NCI-H446 (cell line): Measurements from ENCODE around the gene KYAT1.

Experiments
- DNase-seq, 2 experiments: peaks; one replicate each; lab custom pipeline; 2025; lab: John Stamatoyannopoulos, UW

KYAT1 gene

DNA sequence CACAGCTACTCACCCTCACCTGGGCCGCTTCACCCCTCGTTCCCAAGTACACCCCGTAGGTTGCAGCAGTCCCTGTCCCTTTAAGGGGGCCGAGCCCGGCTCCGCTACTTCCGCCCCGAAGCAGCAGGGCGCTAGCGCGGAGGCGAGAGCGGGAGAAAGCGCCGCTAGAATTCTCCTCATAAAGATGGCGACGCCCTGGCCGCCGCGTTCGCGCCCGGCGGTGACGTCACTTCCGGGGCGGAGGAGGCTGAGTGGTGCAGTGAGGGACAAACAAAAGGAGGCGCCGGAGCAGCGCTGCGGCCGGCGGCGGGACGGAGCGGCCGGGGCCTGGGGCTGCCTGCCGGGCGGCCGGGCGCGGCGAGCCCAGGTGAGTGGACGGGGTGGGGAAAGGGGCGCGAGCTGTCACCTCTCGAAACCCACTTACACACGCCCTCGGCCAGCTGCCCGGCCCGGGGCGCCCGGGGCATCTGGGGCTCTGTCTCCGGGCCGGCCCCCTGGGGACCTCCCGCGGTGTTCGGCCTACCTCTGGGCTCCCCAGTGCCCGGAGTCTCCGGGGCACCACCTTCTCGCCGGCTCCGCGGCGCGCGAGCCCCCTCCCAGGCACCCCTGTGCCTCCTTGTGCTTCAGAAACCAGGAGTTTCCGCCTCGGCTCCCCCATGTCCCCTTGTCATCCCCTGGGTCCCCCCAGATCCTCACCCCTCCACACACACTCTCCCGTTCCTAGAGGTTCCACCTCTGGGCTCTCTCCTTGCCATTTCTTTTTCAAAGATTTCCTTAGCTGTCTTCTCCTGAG is at the start of gene KYAT1, which contains the start of gene LRRC8A:
TSS of gene KYAT1 (minus strand) at position 67 of the 793 bp plus-strand sequence. CDS start 36,545 bp downstream, outside the sequence.
TSS of gene LRRC8A (plus strand) at position 250 of the 793 bp plus-strand sequence. CDS start 25,032 bp downstream, outside the sequence.
- DNase-seq = peak; percentile 79 to 92

GRCh38 chr9:128929560-128929959 is 47.8 kb upstream of the KYAT1 start:
- DNase-seq = no peak

- DNase-seq = no peak
Observed at GRCh38 chr9:128928624-128929023, 46.9 kb upstream of the KYAT1 start.

GRCh38 chr9:128927731-128928411 is 46.1 kb upstream of the KYAT1 start:
- DNase-seq = peak in 1 of 2 experiments; percentile 45

GRCh38 chr9:128923493-128923883 is 41.7 kb upstream of the KYAT1 start:
- DNase-seq = no peak

GRCh38 chr9:128921881-128922763 is 40.4 kb upstream of the KYAT1 start:
- DNase-seq = no peak

GRCh38 chr9:128920381-128921058 is 38.8 kb upstream of the KYAT1 start, which contains the start of gene PHYHD1:
TSS of gene PHYHD1 (plus strand) at chr9:128920982. CDS start at chr9:128922324, 1,342 bp downstream.
- DNase-seq = peak; percentile 3 to 72

DNA sequence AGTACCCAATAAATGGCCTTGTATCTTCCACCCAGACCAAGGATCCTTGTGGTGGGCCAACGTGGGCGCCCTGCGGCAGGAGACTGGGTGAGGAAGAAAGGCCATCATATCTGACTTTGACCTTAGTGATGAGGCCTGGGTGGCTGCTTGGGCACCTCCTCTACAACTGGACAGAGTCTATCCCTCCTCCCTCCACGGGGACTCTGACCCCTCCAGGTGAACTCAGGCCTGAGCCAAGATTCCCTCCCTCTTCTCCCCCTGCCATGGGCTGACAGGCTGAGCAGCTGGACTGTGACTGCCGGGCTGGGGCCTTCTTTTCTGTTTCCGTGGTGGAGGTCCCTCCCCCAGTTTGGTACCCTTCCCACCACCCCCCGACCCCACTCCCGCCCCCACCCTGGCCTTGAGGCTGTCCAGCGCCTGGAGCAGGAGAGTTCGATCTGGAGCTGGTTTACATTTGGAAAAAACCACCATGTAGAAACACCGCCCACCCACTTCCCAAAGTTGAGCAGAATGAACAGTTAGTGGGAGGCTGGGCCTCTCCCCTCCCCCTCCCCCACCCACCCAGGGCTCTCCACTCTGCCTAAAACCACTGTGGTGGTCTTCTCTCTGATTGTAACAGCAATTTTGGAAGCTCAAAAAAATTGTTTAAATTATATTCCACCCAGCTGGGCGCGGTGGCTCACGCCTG is 37.8 kb upstream of the KYAT1 start:
- DNase-seq = no peak

GRCh38 chr9:128918921-128919320 is 37.2 kb upstream of the KYAT1 start:
- no peak for DNase-seq

DNA sequence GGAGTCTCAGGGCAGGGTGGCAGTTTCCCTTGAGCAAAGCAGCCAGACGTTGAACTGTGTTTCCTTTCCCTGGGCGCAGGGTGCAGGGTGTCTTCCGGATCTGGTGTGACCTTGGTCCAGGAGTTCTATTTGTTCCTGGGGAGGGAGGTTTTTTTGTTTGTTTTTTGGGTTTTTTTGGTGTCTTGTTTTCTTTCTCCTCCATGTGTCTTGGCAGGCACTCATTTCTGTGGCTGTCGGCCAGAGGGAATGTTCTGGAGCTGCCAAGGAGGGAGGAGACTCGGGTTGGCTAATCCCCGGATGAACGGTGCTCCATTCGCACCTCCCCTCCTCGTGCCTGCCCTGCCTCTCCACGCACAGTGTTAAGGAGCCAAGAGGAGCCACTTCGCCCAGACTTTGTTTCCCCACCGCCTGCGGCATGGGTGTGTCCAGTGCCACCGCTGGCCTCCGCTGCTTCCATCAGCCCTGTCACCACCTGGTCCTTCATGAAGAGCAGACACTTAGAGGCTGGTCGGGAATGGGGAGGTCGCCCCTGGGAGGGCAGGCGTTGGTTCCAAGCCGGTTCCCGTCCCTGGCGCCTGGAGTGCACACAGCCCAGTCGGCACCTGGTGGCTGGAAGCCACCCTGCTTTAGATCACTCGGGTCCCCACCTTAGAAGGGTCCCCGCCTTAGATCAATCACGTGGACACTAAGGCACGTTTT is 35.5 kb upstream of the KYAT1 start:
- DNase-seq = peak; percentile 37 to 74

DNA sequence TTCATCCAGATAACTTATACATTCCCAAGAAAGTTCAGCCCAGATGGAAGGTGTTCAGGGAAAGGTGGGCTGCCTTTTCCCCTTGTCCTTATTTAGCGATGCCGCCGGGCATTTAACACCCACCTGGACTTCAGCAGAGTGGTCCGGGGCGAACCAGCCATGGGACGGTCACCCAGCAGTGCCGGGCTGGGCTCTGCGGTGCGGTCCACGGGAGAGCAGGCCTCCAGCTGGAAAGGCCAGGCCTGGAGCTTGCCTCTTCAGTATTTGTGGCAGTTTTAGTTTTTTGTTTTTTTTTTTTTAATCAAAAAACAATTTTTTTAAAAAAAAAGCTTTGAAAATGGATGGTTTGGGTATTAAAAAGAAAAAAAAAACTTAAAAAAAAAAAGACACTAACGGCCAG is 35.0 kb upstream of the KYAT1 start:
- no peak for DNase-seq

DNA sequence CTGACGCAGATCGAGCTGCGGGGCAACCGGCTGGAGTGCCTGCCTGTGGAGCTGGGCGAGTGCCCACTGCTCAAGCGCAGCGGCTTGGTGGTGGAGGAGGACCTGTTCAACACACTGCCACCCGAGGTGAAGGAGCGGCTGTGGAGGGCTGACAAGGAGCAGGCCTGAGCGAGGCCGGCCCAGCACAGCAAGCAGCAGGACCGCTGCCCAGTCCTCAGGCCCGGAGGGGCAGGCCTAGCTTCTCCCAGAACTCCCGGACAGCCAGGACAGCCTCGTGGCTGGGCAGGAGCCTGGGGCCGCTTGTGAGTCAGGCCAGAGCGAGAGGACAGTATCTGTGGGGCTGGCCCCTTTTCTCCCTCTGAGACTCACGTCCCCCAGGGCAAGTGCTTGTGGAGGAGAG is 34.5 kb upstream of the KYAT1 start:
- DNase-seq = no peak

DNA sequence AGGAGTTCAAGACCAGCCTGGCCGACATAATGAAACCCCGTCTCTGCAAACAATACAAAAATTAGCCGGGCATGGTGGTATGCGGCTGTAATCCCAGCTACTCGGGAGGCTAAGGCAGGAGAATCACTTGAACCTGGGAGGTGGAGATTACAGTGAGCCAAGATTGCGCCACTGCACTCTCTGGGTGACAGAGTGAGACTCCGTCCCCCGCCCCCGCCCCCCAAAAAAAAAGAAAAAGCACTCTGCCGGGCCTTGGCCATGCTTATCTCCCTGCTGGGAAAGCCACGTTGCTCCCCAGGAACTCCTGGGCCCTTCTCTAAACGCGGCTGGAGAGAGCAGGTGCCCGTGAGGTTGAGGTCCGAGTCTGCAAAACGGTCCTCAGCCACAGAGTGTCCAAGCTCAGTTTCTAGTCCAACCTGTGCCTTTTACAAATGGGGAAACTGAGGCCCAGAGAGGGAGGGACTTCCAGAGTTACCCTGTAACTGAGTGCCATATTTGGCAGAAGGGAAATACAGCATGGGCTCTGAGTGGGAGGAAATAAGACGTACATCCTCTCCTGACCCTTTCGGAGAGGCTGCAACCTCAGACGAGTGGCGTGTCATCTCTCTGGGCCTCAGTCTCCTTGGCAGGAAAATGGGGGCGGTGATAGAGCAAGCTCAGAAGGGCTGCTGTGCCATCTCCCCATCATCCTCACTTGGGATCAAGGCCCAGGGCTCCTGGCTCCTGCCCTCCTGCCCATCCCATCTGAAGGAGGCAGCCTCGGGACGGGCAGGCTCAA is 32.4 kb upstream of the KYAT1 start:
- DNase-seq = no peak

DNA sequence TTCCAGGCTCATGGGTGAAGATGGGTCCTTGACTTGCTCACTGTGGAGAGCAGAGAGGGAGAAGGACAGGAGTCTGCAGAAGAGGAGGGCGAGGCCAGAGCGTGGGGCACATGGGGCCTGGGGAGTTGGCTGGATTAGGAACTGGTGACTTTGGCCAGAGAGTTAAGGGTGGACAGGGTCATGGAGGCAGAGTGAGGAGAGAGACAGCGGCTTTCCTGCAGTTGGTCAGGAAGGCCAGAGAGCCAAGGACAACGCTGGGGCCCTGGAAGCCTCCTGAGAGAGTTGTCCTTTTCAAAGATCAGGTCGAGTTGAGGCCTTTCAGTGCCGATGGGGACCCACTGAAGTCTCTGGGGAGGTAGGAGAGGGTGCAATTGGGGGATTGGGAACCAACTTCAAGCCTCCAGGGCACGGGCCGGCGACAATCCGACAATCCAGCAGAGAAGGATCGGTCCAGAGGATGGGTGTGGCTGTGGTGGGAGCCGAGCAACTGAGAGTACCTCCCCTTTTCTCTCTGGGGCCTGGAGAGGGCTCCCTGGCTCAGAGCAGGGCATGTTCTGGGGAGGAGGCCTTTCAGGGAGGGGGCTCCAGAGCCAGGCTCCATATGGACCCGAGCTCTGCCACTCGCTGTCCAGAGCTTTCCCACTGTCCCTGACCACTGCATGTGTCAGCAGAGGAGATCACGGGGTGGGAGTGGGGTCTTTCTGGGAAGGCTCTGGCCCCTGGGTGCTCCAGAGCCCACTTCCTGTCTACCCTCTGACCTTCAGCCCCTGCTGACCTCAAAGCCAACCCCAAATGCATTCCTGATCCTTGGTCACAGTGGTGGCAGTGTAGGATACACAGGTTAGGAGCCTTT is 31.5 kb upstream of the KYAT1 start:
- DNase-seq = no peak

DNA sequence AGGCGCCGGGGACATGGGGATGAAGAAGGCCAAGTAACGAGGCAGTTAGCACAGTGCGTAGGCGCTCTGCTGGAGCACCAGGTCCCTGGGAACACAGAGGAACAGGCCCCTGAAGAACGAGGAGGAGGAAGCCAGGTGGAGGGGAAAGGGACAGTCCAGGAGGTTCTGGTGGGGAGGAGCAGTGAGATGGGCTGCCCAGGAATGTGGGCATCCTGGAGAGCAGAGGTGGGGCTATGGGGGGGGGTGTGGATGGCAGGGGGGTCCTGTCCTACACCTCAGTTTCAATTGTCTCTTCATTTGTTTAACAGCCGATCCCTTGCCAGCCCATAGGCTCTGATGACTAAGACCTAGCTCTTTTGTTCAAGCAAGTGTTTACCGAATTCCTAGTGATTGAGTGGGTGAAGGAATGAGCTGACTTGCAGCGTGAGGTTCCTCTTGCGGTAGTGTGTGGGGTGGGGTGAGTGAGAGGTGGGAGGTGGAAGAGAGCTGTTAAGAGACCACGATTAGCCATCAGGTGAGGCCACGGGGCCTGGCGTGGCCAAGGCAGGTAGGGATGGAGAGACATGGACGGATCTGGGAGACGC is 30.6 kb upstream of the KYAT1 start:
- no peak for DNase-seq

GRCh38 chr9:128911529-128912035 is 29.8 kb upstream of the KYAT1 start:
- DNase-seq = no peak

- no peak for DNase-seq
Observed at GRCh38 chr9:128910906-128911305, 29.2 kb upstream of the KYAT1 start.

- DNase-seq = no peak
Observed at GRCh38 chr9:128909859-128910258, 28.1 kb upstream of the KYAT1 start.
